ENCODE data around the gene SHROOM1.

Gene SHROOM1

GRCh38 chr5:132824426-132824825 is 6.0 kb downstream of the SHROOM1 start:
- DNase-seq (ENCODE audit: low read depth in 2 of 2) = no peak

GRCh38 chr5:132823481-132824050 is 6.9 kb downstream of the SHROOM1 start:
- no peak for DNase-seq (ENCODE audit: low read depth in 2 of 2)

- peak in 1 of 2 donors; percentile 19 for DNase-seq (ENCODE audit: low read depth in 2 of 2)
Observed at GRCh38 chr5:132822650-132823480, 7.6 kb downstream of the SHROOM1 start.

- DNase-seq (ENCODE audit: low read depth in 2 of 2) = no peak
Observed at GRCh38 chr5:132821791-132822190, 8.7 kb downstream of the SHROOM1 start.

GRCh38 chr5:132821350-132821749 is 9.1 kb downstream of the SHROOM1 start:
- no peak for DNase-seq (ENCODE audit: low read depth in 2 of 2)

GRCh38 chr5:132820162-132820754 is 10.2 kb downstream of the SHROOM1 start:
- DNase-seq (ENCODE audit: low read depth in 2 of 2) = peak; percentile 85 to 97

GRCh38 chr5:132819468-132819867 is 11.0 kb downstream of the SHROOM1 start:
- DNase-seq (ENCODE audit: low read depth in 2 of 2) = no peak

- DNase-seq (ENCODE audit: low read depth in 2 of 2) = no peak
Observed at GRCh38 chr5:132817011-132817410, 13.4 kb downstream of the SHROOM1 start.

GRCh38 chr5:132816554-132816953 is 13.9 kb downstream of the SHROOM1 start:
- no peak for DNase-seq (ENCODE audit: low read depth in 2 of 2)

- DNase-seq (ENCODE audit: low read depth in 2 of 2) = no peak
Observed at GRCh38 chr5:132816083-132816482, 14.4 kb downstream of the SHROOM1 start.

- DNase-seq (ENCODE audit: low read depth in 2 of 2) = no peak
Observed at GRCh38 chr5:132815454-132815853, 15.0 kb downstream of the SHROOM1 start.

- no peak for DNase-seq (ENCODE audit: low read depth in 2 of 2)
Observed at GRCh38 chr5:132814503-132815294, 15.7 kb downstream of the SHROOM1 start.

GRCh38 chr5:132813599-132814502 is 16.6 kb downstream of the SHROOM1 start:
- peak in 1 of 2 donors; percentile 19 for DNase-seq (ENCODE audit: low read depth in 2 of 2)

- DNase-seq (ENCODE audit: low read depth in 2 of 2) = no peak
Observed at GRCh38 chr5:132812781-132813598, 17.5 kb downstream of the SHROOM1 start, which contains the start of gene SOWAHA. SOWAHA (plus strand) TSS chr5:132813302; CDS start chr5:132813622, 320 bp downstream.

- no peak for DNase-seq (ENCODE audit: low read depth in 2 of 2)
Observed at GRCh38 chr5:132812123-132812765, 18.2 kb downstream of the SHROOM1 start.

GRCh38 chr5:132810605-132811004 is 19.8 kb downstream of the SHROOM1 start:
- DNase-seq (ENCODE audit: low read depth in 2 of 2) = no peak

GRCh38 chr5:132808866-132809265 is 21.6 kb downstream of the SHROOM1 start:
- no peak for DNase-seq (ENCODE audit: low read depth in 2 of 2)

GRCh38 chr5:132808448-132808847 is 22.0 kb downstream of the SHROOM1 start:
- DNase-seq (ENCODE audit: low read depth in 2 of 2) = no peak

GRCh38 chr5:132807163-132807838 is 23.1 kb downstream of the SHROOM1 start:
- DNase-seq (ENCODE audit: low read depth in 2 of 2) = no peak
